AG04450 (cell line): ENCODE data around the gene SRPRB. TPM values are rescaled to one million over a fixed set of nuclear protein-coding genes. Genes with fewer than 3 reads are reported as not detected.

Experiments used
- CTCF ChIA-PET: fragments of 300-600, 350-600 bp; formaldehyde crosslinking; extraction: SDS; loops from one replicate; lab custom pipeline; 2022; ENCODE audit warnings: antibody characterized with exemption, inconsistent platforms; lab: Charles Lee
- POLR2A ChIA-PET: fragments of 350-600 bp; formaldehyde crosslinking; extraction: SDS; loops from one replicate; lab custom pipeline; 2021; ENCODE audit warnings: antibody characterized with exemption, inconsistent platforms; lab: Yijun Ruan, JAX
- DNase-seq: peaks from one replicate; pipeline ENCODE4 v3.0.0-alpha.2; 2011; ENCODE audit warnings: low read depth, low spot score
- H3K27ac ChIP-seq: one replicate; pipeline ENCODE4 v1.5.1; 2012; ENCODE audit warnings: low read depth, low read length, control low read depth
- H3K27me3 ChIP-seq: one replicate; pipeline ENCODE4 v1.6.0; 2012; ENCODE audit warnings: low read length; ENCODE audit not compliant: control insufficient read depth, insufficient read depth
- H3K4me3 ChIP-seq: 2 replicates; pipeline ENCODE4 v1.5.1; 2011; ENCODE audit warnings: mild to moderate bottlenecking, low read depth, low read length, control low read depth
- H3K9me3 ChIP-seq: 2 replicates; pipeline ENCODE4 v1.5.1; 2012; ENCODE audit warnings: low read length; ENCODE audit not compliant: control insufficient read depth, insufficient read depth
- polyA plus RNA-seq: library from polyadenylated mRNA; depleted of rRNA; stranded (reverse); fragments of >200 nt; gene quantifications from 2 replicates; pipeline ENCODE4 v1.2.3, GENCODE V29; 2011
- TF ChIP-seq, protein P1 (sequence below): IDR thresholded peaks from 2 replicates; pipeline ENCODE4 v1.5.1; 2011; ENCODE audit warnings: low read depth, low read length, control low read depth, inconsistent platforms

The SRPRB gene
- polyA plus RNA-seq, 1 experiment: 61.6 TPM

DNA sequence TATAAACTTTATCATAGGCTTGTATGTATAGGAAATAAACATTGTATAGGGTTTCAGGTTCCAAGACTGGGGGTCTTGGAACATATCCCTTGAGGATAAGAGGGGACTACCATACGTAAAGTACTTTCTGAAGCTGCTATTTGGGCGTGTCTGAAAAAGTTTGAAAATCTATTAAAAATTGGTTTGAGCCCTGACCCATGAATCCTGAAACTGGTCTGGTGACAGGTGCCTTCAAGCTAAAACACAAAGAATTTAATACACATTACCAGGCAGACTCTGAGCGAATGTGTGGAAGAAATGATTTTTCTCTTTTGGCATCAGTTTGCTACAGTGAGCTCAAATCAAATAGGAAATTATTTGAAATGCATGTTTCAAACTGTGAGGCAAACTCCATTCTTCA is 43.1 kb upstream of the SRPRB start:
- CTCF ChIA-PET: no interaction called here
- TF ChIP-seq, protein P1, sequence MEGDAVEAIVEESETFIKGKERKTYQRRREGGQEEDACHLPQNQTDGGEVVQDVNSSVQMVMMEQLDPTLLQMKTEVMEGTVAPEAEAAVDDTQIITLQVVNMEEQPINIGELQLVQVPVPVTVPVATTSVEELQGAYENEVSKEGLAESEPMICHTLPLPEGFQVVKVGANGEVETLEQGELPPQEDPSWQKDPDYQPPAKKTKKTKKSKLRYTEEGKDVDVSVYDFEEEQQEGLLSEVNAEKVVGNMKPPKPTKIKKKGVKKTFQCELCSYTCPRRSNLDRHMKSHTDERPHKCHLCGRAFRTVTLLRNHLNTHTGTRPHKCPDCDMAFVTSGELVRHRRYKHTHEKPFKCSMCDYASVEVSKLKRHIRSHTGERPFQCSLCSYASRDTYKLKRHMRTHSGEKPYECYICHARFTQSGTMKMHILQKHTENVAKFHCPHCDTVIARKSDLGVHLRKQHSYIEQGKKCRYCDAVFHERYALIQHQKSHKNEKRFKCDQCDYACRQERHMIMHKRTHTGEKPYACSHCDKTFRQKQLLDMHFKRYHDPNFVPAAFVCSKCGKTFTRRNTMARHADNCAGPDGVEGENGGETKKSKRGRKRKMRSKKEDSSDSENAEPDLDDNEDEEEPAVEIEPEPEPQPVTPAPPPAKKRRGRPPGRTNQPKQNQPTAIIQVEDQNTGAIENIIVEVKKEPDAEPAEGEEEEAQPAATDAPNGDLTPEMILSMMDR: no peak
- peaks cover 17% of the 10 kb centered on the region for H3K27me3 ChIP-seq
- H3K9me3 ChIP-seq: no peaks in the 10 kb centered on the region
- no peak overlapping the region for H3K27ac ChIP-seq
- no peak for DNase-seq
- POLR2A ChIA-PET: no interaction called here
- H3K4me3 ChIP-seq: no peak overlapping the region

DNA sequence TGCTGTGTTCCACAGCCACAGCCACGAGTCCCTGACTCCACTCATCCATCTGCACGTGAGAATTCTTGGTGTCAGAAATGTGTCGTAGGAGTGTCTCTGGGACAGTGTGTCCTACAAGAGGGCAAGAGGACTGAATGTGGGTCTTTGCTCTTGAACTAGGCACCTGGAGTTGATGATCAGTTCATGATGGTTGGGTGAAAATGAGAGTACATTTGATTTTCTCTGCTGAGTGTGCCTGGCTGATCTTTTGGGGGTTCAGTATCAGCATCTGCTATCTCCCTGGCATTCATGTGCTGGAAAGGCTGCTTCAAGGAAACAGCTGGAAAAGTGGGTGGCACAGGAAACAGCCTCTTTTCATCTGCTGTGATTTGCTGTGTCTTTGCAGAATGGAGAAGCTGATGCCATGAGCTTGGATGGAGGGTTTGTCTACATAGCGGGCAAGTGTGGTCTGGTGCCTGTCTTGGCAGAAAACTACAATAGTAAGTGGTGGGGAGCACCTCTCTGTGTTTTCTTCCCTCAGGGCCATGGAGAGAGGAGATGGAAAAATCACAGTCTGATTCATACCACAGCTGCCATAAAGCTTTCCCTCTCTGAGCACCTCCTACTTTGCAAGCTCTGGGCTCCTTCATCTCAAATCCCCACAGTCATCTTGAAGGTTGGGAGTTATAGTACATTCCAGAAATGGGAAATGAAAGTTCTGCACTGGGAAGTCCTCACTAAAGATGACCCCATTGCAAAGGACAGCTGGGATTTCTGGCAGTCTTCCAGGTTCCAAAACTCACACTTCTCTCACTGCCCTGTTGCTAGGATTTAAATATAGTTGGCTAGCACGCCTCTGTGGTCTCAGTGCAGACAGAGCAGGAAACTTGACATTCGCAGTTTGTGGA is 41.6 kb upstream of the SRPRB start:
- TF ChIP-seq, protein P1: no peak
- Histone ChIP-seq H3K9me3 (no peaks in the 10 kb centered on the region), H3K4me3 (no peak overlapping the region), H3K27me3 (peaks cover 16% of the 10 kb centered on the region), H3K27ac (no peak overlapping the region)
- CTCF ChIA-PET: no interaction called here
- DNase-seq: no peak
- POLR2A ChIA-PET: no interaction called here

DNA sequence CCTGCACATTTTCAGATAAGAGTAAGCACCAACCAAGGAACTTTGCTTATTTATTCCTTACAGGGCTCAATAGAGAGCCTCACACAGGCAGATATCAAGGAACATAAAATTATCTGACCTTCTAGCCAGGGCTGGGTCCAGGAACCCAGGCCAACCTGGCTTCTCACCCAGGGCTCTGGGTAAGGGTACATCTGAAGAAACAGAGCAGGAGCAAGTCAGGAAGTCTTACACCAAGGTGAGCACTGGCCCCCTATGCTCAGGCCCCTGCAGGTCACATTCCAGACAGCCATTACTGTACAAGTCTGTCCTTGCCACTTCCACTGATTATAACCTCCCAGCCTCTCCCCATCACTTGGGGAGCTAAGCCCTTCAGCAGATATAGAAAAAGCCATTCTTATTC is 40.4 kb upstream of the SRPRB start:
- DNase-seq: no peak
- Histone ChIP-seq H3K27ac (no peak overlapping the region), H3K9me3 (no peaks in the 10 kb centered on the region), H3K27me3 (peaks cover 8% of the 10 kb centered on the region), H3K4me3 (no peak overlapping the region)
- ChIA-PET POLR2A (no interaction called here), CTCF (no interaction called here)
- TF ChIP-seq, protein P1: no peak

DNA sequence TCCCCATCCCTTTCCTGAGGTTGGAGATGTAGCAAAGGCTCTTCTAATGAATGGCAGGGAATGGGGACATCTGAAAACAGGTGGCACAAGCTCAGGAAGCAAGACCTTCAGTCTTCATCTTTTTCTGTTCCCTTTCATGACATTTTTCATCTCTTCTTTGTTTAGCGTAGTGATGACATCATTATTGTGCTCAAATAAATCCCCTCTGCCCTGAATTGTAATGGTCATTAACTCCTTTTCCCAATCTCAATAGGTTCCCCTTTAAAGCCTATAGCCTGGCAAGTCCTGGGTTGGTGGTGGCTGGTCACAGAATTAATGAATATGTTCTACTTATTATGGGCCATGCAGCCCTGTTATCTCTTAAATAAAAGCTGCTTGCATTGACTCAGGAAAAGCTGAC is 38.0 kb upstream of the SRPRB start:
- TF ChIP-seq, protein P1: no peak
- peaks cover 8% of the 10 kb centered on the region for H3K27me3 ChIP-seq
- H3K4me3 ChIP-seq: no peak overlapping the region
- H3K9me3 ChIP-seq: no peaks in the 10 kb centered on the region
- H3K27ac ChIP-seq: no peak overlapping the region
- ChIA-PET POLR2A (no interaction called here), CTCF (no interaction called here)
- DNase-seq: no peak

DNA sequence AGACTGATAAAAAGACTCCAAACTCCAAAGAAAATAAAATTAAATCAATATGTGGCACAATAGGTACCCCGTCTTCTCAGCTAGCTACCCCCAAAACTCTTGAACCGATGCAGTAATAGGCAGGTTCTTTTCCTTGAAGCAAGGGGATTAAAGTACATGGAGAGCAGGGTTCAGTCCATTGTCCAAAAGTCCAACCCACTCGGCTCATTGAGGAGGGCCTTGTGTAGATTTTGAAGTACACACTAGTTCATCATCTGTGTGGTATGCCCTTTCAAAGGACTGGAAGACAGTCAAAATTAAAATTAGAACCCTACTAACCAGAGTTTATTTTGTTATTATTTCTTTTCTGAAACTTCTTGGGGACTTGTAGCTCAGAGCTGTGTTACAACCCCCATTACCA is 36.1 kb upstream of the SRPRB start:
- CTCF ChIA-PET: no interaction called here
- Histone ChIP-seq H3K9me3 (no peaks in the 10 kb centered on the region), H3K27ac (no peak overlapping the region), H3K27me3 (peaks cover 6% of the 10 kb centered on the region), H3K4me3 (no peak overlapping the region)
- TF ChIP-seq, protein P1: no peak
- DNase-seq: no peak
- POLR2A ChIA-PET: no interaction called here
